ENCODE measurements around the gene SNX17. TPM values are rescaled to one million over a fixed set of nuclear protein-coding genes. Genes with fewer than 3 reads are reported as not detected.
A peak's percentile ranks its signal among the peaks of the same experiment; 100 is the strongest.

The SNX17 gene
- total RNA-seq, 1 experiment from 2014 or later, result 90.5 TPM

- TF ChIP-seq CTCF (IDR thresholded peaks at IDR 0.05 in 2 of 3, conservative IDR thresholded peaks at IDR 0.05 in 1 of 3; ENCODE audit: borderline replicate concordance in 1 of 3, insufficient read depth in 1 of 3, low read depth in 2 of 3, low read length in 2 of 3) (no peak), ZFX (IDR thresholded peaks at IDR 0.05) (peak; percentile 79), CBX3 (IDR thresholded peaks at IDR 0.05; ENCODE audit: low read depth) (no peak), FOSL1 (IDR thresholded peaks at IDR 0.05; ENCODE audit: low read depth) (no peak)
These were observed 47.4 kb upstream of the SNX17 start, which contains the start of gene MPV17 (continued) for GRCh38 chr2:27322766-27323595.

- Histone ChIP-seq H3K9ac (ENCODE audit: low read length) (peak overlapping the region; percentile 92), H4K20me1 (ENCODE audit: insufficient read depth) (no peaks in the 10 kb centered on the region), H3K9me3 (ENCODE audit: control insufficient read depth in 1 of 2, insufficient read depth in 1 of 2, low read depth in 1 of 2, low read length in 2 of 2) (no peaks in the 10 kb centered on the region), H3K36me3 (ENCODE audit: control insufficient read depth in 1 of 2, insufficient read depth in 2 of 2, low read length in 2 of 2) (peaks cover 11 to 14% of the 10 kb centered on the region in 2 experiments; a peak in 3 of 4 replicates), H3K79me2 (ENCODE audit: insufficient read depth, low read length) (peaks cover 15% of the 10 kb centered on the region), H3K27me3 (ENCODE audit: insufficient read depth, low read length) (no peaks in the 10 kb centered on the region), H3K4me1 (ENCODE audit: control insufficient read depth in 1 of 2, insufficient read depth in 2 of 2, low read length in 2 of 2) (peaks cover 24 to 40% of the 10 kb centered on the region in 2 experiments), H3K9me2 (ENCODE audit: insufficient read depth) (no peaks in the 10 kb centered on the region), H3K27ac (ENCODE audit: low read depth, low read length) (peak overlapping the region; percentile 90), H3K4me2 (ENCODE audit: low read length) (peak overlapping the region; percentile 87), H2AFZ (ENCODE audit: low read depth, low read length, poor library complexity, severe bottlenecking) (no peak overlapping the region), H3K4me3 (replicated peaks in 1 of 2; ENCODE audit: low read depth in 1 of 2, low read length in 2 of 2) (peak overlapping the region; percentile 85 to 90)
- ChIA-PET POLR2A (interaction anchor here (1.3 kb wide), 1 partner anchor 46 kb away, joined by 4 read pairs; the partner anchor contains the start of gene EIF2B4), CTCF (interaction anchor here (1.3 kb wide), 1 partner anchor 44 kb away, joined by 4 read pairs; no protein-coding TSS in a partner anchor), RAD21 (ENCODE audit: low non-redundant PET in 1 of 2, low total read pairs in 2 of 2, uncharacterized antibody in 2 of 2, unreplicated experiment in 2 of 2) (no interaction called here)
- no peak for DNase-seq (ENCODE audit: low read depth, low spot score)
- ATAC-seq, result no peak
- no TSS peak for BruUV-seq (replicated peaks)
- intact Hi-C loops (cut with micrococcal nuclease), result loop anchor here (1.0 to 5.0 kb wide), 3 partner anchors 34 to 61 kb away; partner anchors contain the start of genes EIF2B4, SLC30A3 and SNX17
- TF ChIP-seq SIN3A (IDR thresholded peaks at IDR 0.05; ENCODE audit: low read depth) (no peak), FOSL1 (IDR thresholded peaks at IDR 0.05; ENCODE audit: low read depth) (no peak), ZFX (IDR thresholded peaks at IDR 0.05) (no peak), EZH2phosphoT487 (IDR thresholded peaks at IDR 0.05; ENCODE audit: borderline replicate concordance) (no peak), ATF3 (IDR thresholded peaks at IDR 0.05) (no peak), ZBTB33 (IDR thresholded peaks at IDR 0.05; ENCODE audit: extremely low read depth, insufficient replicate concordance, low read length) (no peak), POLR2A (IDR thresholded peaks at IDR 0.05; ENCODE audit: borderline replicate concordance, extremely low read depth, insufficient read depth, insufficient read length) (no peak), CBX3 (IDR thresholded peaks at IDR 0.05; ENCODE audit: low read depth) (no peak), JUND (IDR thresholded peaks at IDR 0.05) (no peak), EZH2 (IDR thresholded peaks at IDR 0.05) (no peak), POLR2AphosphoS5 (IDR thresholded peaks at IDR 0.05; ENCODE audit: low read depth, low read length) (no peak), ZNF274 (IDR thresholded peaks at IDR 0.05; ENCODE audit: low read depth, low read length) (no peak)
- TF ChIP-seq, protein P1, sequence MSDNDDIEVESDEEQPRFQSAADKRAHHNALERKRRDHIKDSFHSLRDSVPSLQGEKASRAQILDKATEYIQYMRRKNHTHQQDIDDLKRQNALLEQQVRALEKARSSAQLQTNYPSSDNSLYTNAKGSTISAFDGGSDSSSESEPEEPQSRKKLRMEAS (IDR thresholded peaks at IDR 0.05), result no peak
These were observed 46.7 kb upstream of the SNX17 start for GRCh38 chr2:27323596-27324285.
